GM21723 (cell line): ENCODE results near the gene NEDD4L.

Experiments used
- ATAC-seq: cut with Tn5 transposase; IDR thresholded peaks from one replicate; pipeline ENCODE4 v1.9.1; 2021; ENCODE audit warnings: mild to moderate bottlenecking, moderate library complexity; ENCODE audit not compliant: unreplicated experiment

Gene NEDD4L

DNA sequence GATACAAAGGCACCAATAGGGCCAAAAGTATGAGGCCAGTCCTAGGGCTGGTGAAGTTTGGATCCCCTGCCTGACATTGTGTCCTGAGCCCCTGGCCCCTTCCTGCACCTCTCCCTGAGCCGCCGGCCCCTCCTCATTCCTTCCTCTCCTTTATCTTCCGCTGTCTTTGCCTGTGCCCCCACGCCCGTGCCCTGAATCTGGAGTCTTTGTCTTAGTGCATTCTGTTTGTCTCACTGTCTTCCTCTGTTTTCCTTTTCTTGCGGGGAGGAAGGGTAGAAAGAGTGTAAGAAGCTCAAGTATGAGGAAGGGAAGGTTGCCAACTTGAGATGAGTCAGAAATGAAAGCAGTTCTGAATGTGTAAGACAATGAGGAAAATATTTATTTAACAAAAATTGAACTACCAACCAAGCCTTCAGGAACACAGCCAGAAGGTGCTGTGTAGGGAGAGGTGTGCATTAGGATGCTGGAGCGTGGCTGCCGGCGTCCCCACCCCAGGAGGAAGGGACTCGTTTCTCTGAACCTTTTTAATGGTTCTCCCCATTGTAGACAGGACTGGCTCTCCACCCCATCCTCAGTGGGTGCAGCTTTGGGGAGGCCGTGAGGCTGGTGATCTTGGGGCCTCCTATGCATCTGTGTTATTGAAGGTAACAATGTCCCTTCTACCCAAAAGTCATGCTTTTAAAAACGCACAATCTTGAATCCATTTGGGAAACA, 133.1 kb downstream of the NEDD4L start:
- no peak for ATAC-seq

DNA sequence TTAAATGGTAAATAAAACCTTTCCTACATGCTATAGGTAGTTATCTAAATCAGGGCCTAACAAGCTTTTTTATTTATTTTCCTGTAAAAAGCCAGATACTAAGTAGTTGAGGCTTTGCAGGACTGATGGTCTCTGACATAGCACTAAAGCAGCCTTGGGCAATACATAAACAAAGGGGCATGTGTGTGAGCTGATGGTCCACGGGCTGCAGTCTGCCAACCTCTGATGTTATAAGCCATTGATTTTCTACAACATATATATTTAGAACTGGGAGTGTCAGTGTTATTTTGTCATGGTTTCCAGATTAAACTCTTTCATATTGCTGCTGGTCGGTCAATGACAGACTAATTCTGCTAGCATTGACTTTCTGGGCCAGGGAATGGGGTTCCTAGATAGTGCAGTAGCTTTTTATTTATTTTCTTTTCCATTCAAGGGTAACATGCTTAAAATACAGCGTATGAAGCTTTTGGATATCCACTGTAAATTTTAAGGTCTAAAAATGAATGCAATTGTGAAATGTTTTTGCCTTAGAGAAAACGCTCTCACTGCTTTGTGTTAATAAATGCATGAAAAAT, 134.0 kb downstream of the NEDD4L start:
- no peak for ATAC-seq

DNA sequence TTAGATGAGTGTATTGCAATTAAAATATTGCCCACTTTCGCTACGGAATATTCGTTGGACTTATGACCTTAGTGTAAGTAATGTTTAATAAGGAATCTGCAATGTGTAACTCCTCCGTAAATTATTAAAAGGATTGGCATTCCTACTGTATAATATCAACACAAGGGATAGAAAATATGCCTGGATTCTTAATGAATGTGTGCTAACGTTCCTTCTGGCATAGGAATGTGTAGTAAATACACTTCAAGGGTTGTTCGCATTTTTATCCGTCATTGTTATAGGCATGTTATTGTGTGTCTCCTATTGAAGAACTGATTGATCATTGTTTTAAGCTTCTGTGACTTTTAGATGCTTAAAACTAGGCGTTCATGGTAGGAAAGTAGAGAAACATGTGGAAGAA, 134.5 kb downstream of the NEDD4L start:
- no peak for ATAC-seq

DNA sequence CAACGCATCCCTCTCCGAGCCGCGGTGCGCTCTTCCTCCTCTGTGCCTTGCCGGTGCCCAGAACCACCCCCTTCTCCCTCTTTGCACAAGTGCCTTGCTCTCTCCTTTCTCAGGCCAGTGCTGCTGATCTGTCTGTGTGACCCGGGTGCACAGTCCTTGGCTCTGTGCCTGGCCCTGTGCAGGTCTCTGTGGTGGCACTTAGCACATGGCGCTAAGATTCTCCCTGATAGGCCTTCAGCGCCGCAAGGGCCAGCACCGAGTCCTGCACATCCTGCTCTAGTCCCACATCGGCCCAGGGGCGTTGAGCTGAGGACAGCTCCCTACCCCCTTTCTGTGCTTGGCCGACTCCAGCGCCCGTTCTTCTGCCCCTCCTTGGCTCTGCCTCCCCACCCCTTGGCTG, 136.1 kb downstream of the NEDD4L start:
- ATAC-seq: no peak

DNA sequence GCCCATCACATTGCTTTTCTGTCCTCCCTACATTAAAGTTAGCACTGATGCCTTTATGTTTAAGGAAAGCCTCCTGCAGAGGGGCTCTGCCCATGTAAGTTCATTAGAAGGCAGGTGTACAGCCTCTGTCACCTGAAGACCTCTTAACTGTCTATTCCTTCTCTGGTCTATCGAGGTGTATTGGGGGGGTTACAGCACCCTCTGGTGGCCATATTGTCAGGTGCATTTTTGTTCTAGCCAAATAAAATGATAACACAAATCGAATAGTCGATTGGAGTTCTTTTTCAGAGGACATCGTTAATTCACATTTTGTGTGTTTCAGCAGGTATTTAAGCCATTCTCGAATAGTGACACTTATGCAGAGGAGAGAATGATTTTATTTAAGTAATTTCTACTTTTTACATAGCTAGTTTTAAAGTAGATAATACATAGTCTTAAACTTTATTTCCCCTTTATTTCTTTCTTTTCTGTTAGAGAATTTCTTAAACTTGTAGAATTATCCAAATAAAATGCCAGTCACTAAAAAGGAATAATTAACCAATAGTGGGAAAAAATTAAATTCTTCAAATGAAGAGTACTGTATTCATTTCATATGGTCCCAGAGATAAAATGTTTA, 136.8 kb downstream of the NEDD4L start:
- peak; percentile 56 for ATAC-seq

DNA sequence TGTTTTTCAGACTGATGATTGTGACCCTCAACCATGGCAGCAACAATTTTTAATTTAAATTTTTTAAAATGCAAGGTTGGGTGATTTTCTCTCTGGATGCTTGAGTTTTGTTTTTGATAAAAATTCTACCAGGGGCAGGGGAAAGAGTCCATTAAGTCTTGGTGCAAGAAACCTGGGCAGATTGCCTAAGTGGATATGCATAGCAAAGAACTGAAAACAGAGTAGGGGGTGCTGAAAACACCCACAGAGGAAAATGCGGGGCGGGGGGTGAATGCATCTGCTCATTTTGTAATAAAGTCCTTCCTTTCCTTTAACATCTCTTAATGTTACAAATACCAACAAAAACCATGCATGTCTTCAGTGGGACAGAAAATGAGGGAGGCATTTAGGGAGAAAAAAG, 138.0 kb downstream of the NEDD4L start:
- ATAC-seq: no peak

DNA sequence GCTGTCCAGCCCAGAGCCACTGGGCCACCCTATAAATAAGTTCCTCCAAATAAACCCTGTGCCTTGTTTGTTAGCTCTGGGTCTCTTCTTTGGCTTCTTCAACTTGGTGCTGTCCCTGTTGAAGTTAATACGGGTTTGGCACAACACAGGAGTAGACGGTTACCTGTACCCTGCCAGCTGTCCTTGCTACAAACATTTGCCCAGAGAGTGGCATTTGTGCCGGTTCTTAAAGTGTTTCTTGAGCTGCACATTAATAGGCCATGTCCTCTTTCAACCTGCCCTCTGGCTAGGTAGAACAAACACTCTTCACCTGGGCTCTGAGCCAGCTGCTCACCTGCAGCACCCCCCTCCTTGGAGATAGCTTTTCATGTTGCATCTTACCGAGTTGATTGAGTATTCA, 139.2 kb downstream of the NEDD4L start:
- no peak for ATAC-seq

DNA sequence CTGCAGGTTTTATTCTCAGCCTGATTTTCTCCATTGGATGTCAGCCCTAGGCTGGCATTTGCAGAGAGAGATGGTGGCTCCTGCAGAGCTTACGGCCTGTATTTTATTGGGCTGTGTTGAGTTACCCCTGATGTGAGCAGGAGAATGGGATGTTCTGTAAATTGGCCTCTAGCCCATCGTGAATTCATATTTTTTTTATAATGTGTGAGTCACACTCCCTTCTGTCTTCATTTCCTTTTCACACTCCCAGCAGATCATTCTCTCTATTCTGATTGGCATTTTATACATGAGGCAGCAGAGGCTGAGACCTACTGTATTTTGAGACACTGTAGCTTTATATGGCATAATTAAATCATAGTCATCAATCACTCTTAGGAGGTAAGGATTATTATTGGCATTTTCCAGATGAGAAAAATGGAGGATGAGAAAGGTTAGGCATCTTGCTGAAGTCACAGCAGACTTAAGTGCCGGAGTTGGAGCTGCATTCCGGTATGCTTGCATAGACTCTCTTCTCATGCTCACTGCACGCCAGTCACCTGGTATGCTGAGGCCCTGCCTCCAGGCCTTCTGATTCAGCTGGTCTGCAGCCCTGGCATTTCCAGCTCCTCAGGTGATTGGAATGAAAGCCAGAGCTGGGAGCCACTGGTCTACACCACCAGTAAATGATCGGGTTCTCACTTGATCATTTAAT, 142.4 kb downstream of the NEDD4L start:
- ATAC-seq: no peak

DNA sequence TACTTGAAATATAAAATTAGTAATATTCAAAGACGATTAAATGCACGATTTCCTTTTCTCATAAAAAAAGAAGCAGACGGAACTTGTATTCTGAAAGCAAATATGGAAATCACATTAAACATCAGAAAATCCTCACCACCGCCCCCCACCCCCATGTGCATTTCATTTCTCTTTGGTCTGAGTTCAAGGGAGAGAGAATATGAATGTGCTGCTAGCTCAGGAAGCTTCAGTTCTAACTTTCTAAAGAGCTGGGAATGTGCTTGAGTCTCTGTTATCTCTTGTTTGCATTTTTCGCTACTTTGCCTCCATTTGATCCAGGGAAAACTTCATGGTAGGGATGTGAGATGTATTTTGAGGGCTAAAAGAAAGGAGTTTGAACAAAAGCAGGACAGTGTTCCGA, 143.6 kb downstream of the NEDD4L start:
- no peak for ATAC-seq

DNA sequence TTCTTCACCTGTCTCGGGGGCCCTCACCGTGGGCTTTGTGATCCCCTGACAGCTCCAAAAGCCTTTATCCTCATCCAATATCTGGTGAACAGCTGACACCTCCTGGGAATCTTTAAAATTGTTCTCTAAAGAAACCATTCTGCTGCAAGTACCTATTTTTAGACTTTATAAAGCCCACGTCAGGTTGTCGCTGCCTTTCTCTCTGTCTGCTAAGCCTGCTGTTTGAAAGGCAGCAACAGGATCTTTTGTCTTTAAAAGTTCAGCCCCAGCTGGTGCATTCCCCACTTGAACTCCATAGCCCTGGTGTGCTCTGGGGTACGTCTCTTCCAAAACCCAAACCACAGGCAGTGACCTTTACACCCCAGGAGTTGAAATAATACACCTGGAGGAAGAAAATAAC, 145.0 kb downstream of the NEDD4L start:
- ATAC-seq: no peak

DNA sequence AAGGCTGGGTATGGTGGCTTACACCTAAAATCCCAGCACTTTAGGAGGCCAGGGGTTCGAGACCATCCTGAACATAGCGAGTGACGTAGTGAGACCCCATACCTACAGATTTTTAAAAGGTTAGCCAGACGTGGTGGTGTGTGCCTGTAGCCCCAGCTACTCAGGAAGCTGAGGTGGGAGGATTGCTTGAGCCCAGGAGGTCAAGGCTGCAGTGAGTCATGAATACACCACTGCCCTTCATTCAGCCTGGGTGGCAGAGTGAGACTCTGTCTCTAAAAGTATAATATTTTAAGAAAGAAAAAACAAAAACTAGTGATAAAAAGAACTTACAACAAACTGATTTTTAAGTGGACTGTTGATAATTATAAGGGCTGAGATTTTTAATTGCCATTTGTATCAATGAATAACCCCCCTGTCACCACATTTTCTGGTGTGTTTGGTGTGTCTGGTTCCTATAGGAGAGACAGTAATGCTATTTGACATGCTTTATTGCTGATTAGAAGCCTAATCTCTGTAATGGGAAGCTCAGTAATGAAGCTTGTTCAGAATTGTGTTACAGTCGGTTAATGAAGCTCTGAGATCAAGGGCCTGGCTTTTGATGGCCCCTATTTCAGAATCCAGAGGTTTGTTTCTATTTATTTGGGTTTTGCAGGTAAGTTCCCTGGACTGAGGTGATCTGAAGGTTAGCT, 147.0 kb downstream of the NEDD4L start:
- no peak for ATAC-seq

DNA sequence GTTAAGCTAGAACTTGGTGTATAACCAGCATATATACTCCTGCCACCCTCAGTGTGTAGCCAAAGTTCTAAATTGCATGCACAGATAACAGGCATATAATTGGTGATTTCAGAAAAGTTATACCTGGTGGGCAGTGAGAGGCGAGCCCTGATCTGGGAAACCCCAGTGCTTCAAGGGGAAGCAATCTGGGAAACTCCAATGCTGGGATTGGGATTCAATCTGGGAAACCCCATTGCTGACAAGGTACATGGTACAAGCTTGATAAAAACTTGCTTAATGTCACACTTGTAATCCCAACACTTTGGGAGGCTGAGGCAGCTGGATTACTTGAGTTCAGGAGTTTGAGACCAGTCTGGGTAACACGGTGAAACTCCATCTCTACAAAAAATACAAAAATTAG, 147.6 kb downstream of the NEDD4L start:
- ATAC-seq: no peak

DNA sequence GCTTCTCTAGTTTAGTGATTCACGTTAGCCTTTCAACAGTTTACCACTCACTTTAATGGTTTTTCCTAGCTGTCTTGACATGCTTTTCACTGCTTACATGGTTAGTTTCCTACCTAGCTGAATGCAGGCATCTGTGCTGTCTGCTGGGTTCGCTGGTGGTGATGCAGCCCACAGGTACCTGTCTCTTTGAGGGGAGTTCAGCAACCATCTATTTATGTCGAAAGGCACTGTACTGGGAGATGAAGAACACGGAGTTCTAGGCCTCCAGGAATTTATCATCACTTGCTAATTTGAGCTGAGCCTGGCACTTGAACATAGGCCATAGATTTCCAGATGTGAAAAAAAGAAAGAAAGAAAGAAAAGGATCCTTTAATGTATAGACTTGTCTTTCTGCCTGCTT, 148.5 kb downstream of the NEDD4L start:
- ATAC-seq: no peak

DNA sequence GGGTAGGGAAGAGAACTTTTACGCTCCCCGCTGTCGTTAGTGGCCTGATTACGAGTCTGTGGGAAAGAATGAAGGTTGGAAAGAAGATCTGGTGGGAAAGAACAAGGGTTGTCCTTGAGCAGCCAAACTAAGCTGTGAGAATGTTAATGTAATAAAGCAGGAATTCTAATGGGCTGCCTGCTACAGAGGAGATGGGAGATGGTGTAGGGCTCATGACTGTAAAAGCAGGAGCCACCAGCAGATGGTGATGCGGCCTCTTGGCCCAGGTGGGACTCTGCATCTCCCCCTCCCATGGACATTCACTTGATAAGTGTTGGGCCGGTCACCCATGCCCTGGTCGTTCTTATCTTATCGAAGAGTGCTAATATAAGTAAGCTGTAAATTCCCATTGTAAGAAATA, 150.0 kb downstream of the NEDD4L start:
- ATAC-seq: no peak

DNA sequence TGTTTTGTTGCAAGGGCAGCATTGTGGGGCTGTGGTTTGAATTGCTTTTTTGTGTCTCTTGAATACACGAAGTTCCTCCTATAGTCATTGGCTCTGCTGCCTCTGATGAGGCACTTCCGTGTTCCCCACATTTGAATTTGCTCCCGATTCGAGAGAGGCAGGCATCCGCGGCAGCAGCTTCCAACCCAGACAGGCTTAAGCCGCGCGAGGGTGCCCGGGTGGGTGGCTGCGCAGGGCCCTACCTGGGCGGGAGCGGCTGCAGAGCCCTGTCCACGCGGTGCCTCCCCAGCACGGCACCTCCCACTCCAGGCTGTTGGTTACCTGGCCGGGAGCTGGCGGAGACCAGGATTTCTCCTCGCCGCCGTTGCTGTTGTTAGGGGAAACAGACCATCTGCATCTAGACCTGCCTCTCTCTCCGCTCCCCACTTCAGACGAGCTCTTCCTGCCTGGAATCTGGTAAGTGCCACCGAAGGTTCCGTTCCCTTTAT, 151.3 kb downstream of the NEDD4L start:
- ATAC-seq: no peak

DNA sequence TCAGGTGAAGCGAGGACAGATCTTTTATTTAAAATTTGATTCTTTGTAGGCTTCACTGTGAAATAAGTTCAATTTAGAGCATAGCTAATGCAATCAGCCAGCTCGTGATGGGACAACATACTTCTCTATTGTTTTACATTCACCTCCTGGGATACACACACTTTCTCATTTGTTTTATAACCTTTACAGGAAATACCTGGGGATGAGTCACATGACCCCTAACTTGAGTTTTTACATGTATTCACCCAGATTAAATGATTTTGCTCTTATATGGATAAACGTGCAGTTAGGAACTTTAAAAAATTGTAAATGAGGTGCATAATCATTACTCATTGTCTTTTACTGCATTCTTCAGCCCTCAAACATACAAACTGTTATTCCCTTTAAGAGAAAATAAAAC, 152.1 kb downstream of the NEDD4L start:
- no peak for ATAC-seq

DNA sequence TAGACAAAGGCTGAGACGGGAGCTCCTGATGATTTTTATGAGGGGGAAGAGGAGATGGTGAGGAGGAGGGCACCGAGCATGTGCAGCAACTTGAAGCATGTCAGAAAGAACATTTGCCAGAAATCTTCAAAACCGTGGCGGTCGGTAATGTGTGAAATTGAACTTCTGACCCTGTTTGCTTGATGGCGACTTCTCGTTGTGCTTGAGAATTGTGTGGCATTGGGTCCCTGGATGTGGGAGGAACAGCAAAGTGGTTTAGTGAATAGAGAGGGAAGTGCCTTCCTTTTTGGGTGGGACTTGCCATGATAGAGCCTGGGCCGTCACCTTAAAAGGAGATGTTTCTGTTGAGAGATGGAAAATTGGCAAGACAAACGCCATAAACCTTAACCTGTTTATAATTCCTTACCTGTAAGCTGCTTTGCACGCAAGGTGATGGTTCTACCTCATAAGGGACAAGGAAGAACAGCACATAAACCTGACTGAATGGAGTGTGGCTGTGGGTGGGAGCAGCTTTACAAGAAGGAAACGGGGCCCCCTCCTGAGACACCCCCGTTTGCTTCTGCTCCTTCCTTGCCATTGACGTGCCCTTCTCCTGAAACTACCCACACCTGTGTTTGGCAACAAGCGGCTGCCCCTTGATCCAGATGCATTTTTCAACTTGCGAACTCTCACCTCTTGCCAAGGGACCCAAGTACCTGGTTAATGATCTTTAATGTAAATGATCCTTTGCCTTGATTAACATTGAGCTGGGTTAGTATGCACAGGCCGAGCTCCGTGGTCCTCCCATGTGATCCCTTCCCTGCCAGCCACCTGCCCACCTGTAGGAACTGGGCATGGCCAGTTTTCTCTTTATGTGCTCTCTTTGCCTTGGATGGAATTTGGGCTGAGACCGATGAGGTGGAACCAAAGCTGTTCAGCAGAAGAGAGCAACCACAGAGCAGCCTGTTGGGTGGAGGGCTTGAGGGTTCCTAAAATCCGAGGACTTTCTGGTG, 153.2 kb downstream of the NEDD4L start:
- ATAC-seq: no peak

DNA sequence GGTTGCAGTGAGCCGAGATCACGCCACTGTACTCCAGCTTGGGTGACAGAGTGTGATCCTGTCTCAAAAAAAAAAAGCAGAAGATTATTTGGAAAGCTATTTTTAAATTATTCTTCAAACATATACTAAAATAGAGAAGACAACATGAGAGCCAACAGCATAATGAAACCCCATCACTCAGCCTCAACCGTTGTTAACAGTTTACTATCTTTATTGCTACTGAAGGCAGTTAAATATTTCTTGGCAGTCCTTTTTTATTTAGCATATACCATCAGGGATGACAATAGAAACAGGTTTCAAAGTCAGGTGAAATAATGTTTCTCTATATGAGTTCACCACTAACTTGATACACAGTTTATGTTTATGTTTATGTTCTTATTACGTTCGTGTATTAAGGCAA, 157.2 kb downstream of the NEDD4L start:
- ATAC-seq: no peak

DNA sequence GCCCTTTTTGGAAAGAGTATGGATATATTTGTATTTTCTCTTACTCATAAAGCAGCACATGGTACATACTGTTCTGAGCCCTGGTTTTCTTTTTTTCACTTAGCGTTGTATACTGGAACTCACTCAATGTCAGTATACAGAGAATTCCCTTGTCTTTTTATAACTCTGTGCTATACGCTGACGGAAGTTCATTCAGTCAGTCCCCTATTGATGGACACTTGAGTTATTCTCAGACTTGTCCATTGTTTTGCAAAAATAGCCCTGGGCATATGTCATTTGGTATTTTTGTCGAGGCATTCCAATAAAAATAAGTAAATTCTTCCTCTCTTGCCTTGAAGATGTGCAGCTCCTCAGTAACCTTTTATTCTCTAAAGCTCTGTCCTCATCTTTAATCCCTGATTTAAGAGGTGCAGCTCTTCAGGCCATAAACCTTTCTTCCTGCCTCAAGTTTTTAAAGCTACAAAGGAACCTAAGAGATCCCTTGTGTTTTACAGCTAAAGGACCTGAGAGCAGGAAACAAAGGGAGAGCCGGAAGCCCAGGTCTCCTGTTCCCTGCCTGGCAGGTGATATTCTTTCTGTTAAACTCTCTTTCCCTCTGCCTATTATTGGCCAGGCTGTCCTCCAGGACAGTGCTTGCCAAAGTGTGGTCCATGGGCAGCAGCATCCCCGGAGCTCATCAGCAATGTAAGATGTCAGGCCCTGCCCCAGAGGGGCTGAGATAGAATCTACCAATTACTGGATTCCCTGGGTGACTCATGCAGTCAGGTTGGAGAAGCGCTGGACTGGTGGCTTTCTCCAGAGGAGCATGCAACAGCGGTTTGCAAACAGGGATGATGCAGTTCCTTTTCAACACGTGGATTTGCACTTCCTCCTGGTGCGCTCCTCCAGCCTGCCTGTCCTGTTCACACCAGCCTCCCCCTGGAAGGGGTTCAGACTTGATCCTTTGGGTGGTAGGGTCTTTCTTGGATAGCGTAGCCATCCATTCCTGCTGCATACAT, 158.0 kb downstream of the NEDD4L start:
- ATAC-seq: no peak
